ENCODE measurements around the gene TTC29.
"Not testable (repeated sequence)": the region's sequence is repeated elsewhere in the genome, so short reads cannot be mapped to it uniquely, and the experiment has no call there.

Gene TTC29

GRCh38 chr4:146699910-146700309 is 245.8 kb downstream of the TTC29 start:
- no peak for DNase-seq (ENCODE audit: low spot score)

DNA sequence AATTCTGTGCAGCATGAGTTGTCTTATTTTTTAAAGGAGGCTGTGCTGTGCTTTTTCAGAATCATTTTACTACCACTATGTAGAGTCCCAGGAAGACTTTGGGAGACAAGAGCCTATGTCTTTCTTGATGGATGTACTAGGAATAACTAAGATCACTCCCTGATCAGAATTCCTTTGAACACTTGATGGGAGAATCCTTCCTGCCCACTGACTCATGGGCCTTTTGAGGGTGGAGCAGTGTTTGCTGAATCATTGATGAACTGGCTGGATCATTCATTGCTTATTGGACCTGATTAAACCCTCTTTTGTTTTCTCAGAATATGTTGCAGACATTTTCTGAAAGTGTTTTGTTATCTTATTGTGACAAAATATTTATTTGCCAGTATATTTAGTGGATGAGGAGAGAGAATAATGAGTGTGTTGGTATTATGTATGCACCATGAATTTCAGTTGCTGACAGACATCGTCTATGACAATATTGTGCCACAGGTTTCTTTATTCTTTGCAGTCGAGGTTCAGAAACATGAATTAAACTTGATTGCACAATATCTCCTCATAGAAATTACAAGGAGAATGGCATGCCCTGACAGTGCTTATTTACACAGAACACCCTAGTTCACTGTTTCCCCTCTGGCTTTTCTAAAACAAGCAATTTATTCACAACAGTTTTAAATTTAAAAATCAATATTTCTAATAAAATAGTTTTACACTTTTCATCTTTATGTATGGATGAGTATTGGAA is 270.7 kb downstream of the TTC29 start:
- DNase-seq (ENCODE audit: low spot score): no peak

DNA sequence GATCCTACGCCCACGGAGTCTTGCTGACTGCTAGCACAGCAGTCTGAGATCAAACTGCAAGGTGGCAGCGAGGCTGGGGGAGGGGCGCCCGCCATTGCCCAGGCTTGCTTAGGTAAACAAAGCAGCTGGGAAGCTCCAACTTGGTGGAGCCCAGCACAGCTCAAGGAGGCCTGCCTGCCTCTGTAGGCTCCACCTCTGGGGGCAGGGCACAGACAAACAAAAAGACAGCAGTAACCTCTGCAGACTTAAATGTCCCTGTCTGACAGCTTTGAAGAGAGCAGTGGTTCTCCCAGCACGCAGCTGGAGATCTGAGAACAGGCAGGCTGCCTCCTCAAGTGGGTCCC is 281.7 kb downstream of the TTC29 start:
- not testable (repeated sequence) for DNase-seq (ENCODE audit: low spot score)

DNA sequence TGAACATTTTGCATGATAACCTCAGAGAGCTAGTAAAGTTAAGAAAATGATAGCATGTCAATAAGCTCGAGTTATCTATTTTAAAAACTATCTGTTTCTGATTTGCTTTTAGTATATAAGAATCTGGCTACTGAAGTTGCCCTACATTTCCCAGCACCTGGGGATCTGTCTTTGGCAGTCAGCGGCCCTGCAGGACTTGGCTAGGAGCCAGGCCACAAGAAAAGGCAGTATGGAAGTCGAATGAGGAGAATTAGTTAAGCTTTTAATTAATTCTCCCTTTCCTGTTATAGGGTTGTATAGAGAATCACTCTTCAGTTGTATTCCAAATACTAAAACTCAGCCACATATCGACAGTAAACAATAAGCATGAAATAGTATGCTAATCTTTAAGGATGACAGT is 284.3 kb downstream of the TTC29 start:
- DNase-seq (ENCODE audit: low spot score): no peak
